Endothelial cell of umbilical vein (primary cell): ENCODE measurements around the gene KRTAP29-1. TPM values are rescaled to one million over a fixed set of nuclear protein-coding genes. Genes with fewer than 3 reads are reported as not detected.

Experiments
- BruUV-seq: library from RNA; stranded (reverse); fragments of 400-500 nt; replicated peaks from 2 replicates; lab custom pipeline; 2021; lab: Mats Ljungman, UMichigan
- CTCF ChIA-PET: fragments of 300-600, 350-600 bp; sonication (Branson Sonifier 250); formaldehyde crosslinking; loops from one replicate; lab custom pipeline; 2021; ENCODE audit warnings: antibody characterized with exemption, inconsistent platforms; lab: Charles Lee
- POLR2A ChIA-PET: fragments of 300-600, 350-600 bp; sonication (Branson Sonifier 250); formaldehyde crosslinking; loops from one replicate; lab custom pipeline; 2021; ENCODE audit warnings: antibody characterized with exemption, inconsistent platforms; lab: Charles Lee
- DNase-seq: peaks from one replicate; pipeline ENCODE4 v3.0.0-alpha.2; 2011; ENCODE audit warnings: low read depth, low spot score
- FAIRE-seq: peaks from 2 replicates; lab custom pipeline; 2011; peaks lifted over from hg19 to GRCh38; lab: Jason Lieb, UNC
- H2AFZ ChIP-seq: 2 replicates; pipeline ENCODE4 v1.6.0; 2012; ENCODE audit warnings: low read depth, low read length, control low read depth, inconsistent platforms
- H3K27ac ChIP-seq: 2 replicates; pipeline ENCODE4 v1.5.1; 2011; ENCODE audit warnings: low read depth, mild to moderate bottlenecking, control low read depth, low read length, moderate library complexity; ENCODE audit not compliant: insufficient read depth
- H3K27me3 ChIP-seq, 2 experiments: 2 replicates each; pipeline versions ENCODE4 v1.6.0 to v1.6.1; 2011; ENCODE audit warnings: low read length in 2 of 2, mixed read lengths in 1 of 2; ENCODE audit not compliant: control insufficient read depth in 2 of 2, insufficient read depth in 2 of 2
- H3K36me3 ChIP-seq, 2 experiments: 2 replicates in 1 of 2; 3 replicates in 1 of 2; pipeline ENCODE4 v1.5.1; 2011; ENCODE audit warnings: low read length in 2 of 2, mild to moderate bottlenecking in 1 of 2, moderate library complexity in 1 of 2; ENCODE audit not compliant: control insufficient read depth in 2 of 2, insufficient read depth in 2 of 2; ENCODE audit errors: extremely low read depth in 1 of 2
- H3K4me1 ChIP-seq: 3 replicates; pipeline ENCODE4 v1.5.1; 2011; ENCODE audit warnings: mild to moderate bottlenecking, low read length; ENCODE audit not compliant: control insufficient read depth, insufficient read depth; ENCODE audit errors: extremely low read depth
- H3K4me2 ChIP-seq: 2 replicates; pipeline ENCODE4 v1.6.1; 2011; ENCODE audit warnings: low read length, control low read depth, mixed read lengths; ENCODE audit not compliant: insufficient read depth
- H3K4me3 ChIP-seq, 3 experiments: fragments of 200-600 bp in 1 of 3; sonication (generic), shearing (Covaris generic) in 1 of 3; replicated peaks in 1 of 3; 2 replicates each; pipeline ENCODE4 v1.5.1; 2011 to 2016; ENCODE audit warnings: control low read depth in 3 of 3, low read length in 3 of 3, mild to moderate bottlenecking in 2 of 3, inconsistent platforms in 1 of 3, low read depth in 1 of 3, moderate library complexity in 1 of 3; ENCODE audit not compliant: insufficient read depth in 1 of 3
- H3K79me2 ChIP-seq: 2 replicates; pipeline ENCODE4 v1.6.0; 2012; ENCODE audit warnings: low read length, inconsistent platforms; ENCODE audit not compliant: control insufficient read depth, insufficient read depth
- H3K9ac ChIP-seq: replicated peaks from 2 replicates; pipeline ENCODE3; 2011; ENCODE audit warnings: low read length, control low read depth; ENCODE audit not compliant: insufficient read depth; ENCODE audit errors: extremely low read depth
- H3K9me1 ChIP-seq: replicated peaks from 3 replicates; pipeline ENCODE4 v1.6.0; 2011; ENCODE audit warnings: mild to moderate bottlenecking, low read length; ENCODE audit not compliant: control insufficient read depth, insufficient read depth; ENCODE audit errors: extremely low read depth
- H3K9me3 ChIP-seq: replicated peaks from 2 replicates; pipeline ENCODE4 v1.5.1; 2012; ENCODE audit warnings: low read length, inconsistent platforms; ENCODE audit not compliant: control insufficient read depth, insufficient read depth
- H4K20me1 ChIP-seq: replicated peaks from 2 replicates; pipeline ENCODE3; 2011; ENCODE audit warnings: mild to moderate bottlenecking, low read length; ENCODE audit not compliant: control insufficient read depth, insufficient read depth; ENCODE audit errors: extremely low read depth
- EZH2 ChIP-seq: IDR thresholded peaks from 2 replicates; pipeline ENCODE4 v1.6.1; 2012; ENCODE audit warnings: borderline replicate concordance, low read depth, mild to moderate bottlenecking, moderate library complexity, low read length, inconsistent platforms; ENCODE audit not compliant: severe bottlenecking
- FOS ChIP-seq: IDR thresholded peaks from 2 replicates; pipeline ENCODE4 v1.6.1; 2011; ENCODE audit warnings: mild to moderate bottlenecking, low read length, moderate library complexity, borderline replicate concordance; ENCODE audit not compliant: insufficient read depth
- GATA2 ChIP-seq: IDR thresholded peaks from 2 replicates; pipeline ENCODE4 v1.7.0; 2011; ENCODE audit warnings: low read depth, mild to moderate bottlenecking, moderate library complexity, mixed read lengths, low read length; ENCODE audit not compliant: insufficient read length, insufficient read depth
- JUN ChIP-seq: IDR thresholded peaks from 2 replicates; pipeline ENCODE4 v1.6.1; 2011; ENCODE audit warnings: borderline replicate concordance, low read depth; ENCODE audit not compliant: insufficient read length, insufficient read depth
- MAX ChIP-seq: IDR thresholded peaks from 2 replicates; pipeline ENCODE4 v1.6.1; 2011; ENCODE audit not compliant: insufficient read depth, insufficient read length
- MYC ChIP-seq: IDR thresholded peaks from one replicate; pipeline ENCODE4 v1.6.1; 2011; ENCODE audit warnings: mild to moderate bottlenecking, low read depth, low read length
- POLR2A ChIP-seq: IDR thresholded peaks from 2 replicates; pipeline ENCODE4 v1.6.1; 2012; ENCODE audit warnings: low read depth, mild to moderate bottlenecking, control low read depth, low read length
- POLR2AphosphoS5 ChIP-seq: IDR thresholded peaks from 2 replicates; pipeline ENCODE4 v1.6.1; 2012; ENCODE audit warnings: low read depth, mild to moderate bottlenecking, control low read depth, low read length, moderate library complexity; ENCODE audit not compliant: insufficient read depth
- dilution Hi-C: fragments of 300-500 bp; cut with MboI; formaldehyde crosslinking; loops from one replicate; pipeline ENCODE4 v1.15.0; 2019; ENCODE audit warnings: low sequenced_read_pairs; ENCODE audit not compliant: extremely low pct_ligation_motif_present
- intact Hi-C: fragments of 100-400 bp; cut with micrococcal nuclease; formaldehyde crosslinking; loops from one replicate; pipeline ENCODE4 v1.10.0; 2022
- polyA plus RNA-seq, 4 experiments: library from polyadenylated mRNA; depleted of rRNA in 3 of 4; stranded (reverse) in 3 of 4; unstranded in 1 of 4; fragments of >200 nt; gene quantifications; 2 replicates each; pipeline versions ENCODE4 v1.2.1 to v1.2.3, GENCODE V29; 2011 to 2012; ENCODE audit warnings: missing spikeins in 1 of 4
- total RNA-seq: library from RNA; stranded (reverse); gene quantifications from 2 replicates; pipeline ENCODE4 v1.2.3, GENCODE V29; 2021
- TF ChIP-seq, protein P1 (sequence below), 2 donors: IDR thresholded peaks; 1 replicate in 1 of 2; 2 replicates in 1 of 2; pipeline ENCODE4 v1.5.1; 2011; ENCODE audit warnings: low read length in 2 of 2, mild to moderate bottlenecking in 2 of 2, moderate library complexity in 2 of 2, control low read depth in 1 of 2, inconsistent platforms in 1 of 2, low read depth in 1 of 2; ENCODE audit not compliant: insufficient read depth in 1 of 2; ENCODE audit errors: extremely low read depth in 1 of 2

The KRTAP29-1 gene
- total and polyA plus RNA-seq, 2 donors (not counting 3 experiments of a cell fraction or from before 2014, with no cell fraction given) = not detected

GRCh38 chr17:41302981-41303380 is 330 bp upstream of the KRTAP29-1 start:
- no TSS peak for BruUV-seq
- intact Hi-C loops = no loop called here
- CTCF ChIA-PET = interaction anchor here (1.5 kb wide), 1 partner anchor 20 kb away, joined by 4 read pairs; no protein-coding TSS in a partner anchor
- no peaks in the 10 kb centered on the region for H3K9me3 ChIP-seq
- TF ChIP-seq MYC (no peak), JUN (no peak), POLR2AphosphoS5 (no peak), GATA2 (no peak), MAX (no peak), POLR2A (no peak), FOS (no peak), EZH2 (no peak)
- TF ChIP-seq, protein P1, sequence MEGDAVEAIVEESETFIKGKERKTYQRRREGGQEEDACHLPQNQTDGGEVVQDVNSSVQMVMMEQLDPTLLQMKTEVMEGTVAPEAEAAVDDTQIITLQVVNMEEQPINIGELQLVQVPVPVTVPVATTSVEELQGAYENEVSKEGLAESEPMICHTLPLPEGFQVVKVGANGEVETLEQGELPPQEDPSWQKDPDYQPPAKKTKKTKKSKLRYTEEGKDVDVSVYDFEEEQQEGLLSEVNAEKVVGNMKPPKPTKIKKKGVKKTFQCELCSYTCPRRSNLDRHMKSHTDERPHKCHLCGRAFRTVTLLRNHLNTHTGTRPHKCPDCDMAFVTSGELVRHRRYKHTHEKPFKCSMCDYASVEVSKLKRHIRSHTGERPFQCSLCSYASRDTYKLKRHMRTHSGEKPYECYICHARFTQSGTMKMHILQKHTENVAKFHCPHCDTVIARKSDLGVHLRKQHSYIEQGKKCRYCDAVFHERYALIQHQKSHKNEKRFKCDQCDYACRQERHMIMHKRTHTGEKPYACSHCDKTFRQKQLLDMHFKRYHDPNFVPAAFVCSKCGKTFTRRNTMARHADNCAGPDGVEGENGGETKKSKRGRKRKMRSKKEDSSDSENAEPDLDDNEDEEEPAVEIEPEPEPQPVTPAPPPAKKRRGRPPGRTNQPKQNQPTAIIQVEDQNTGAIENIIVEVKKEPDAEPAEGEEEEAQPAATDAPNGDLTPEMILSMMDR (IDR thresholded peaks at IDR 0.05; ENCODE audit: extremely low read depth in 1 of 2, insufficient read depth in 1 of 2, low read depth in 1 of 2, low read length in 2 of 2) = no peak
- FAIRE-seq (no peak), DNase-seq (no peak)
- H3K27ac ChIP-seq = no peak overlapping the region
- H3K4me2 ChIP-seq = no peak overlapping the region
- no peak overlapping the region for H3K4me3 ChIP-seq
- H3K9ac ChIP-seq = no peak overlapping the region
- H3K4me1 ChIP-seq = no peaks in the 10 kb centered on the region
- no peak overlapping the region for H2AFZ ChIP-seq
- no peaks in the 10 kb centered on the region for H3K36me3 ChIP-seq
- POLR2A ChIA-PET = no interaction called here
- no peaks in the 10 kb centered on the region for H3K9me1 ChIP-seq
- dilution Hi-C loops = no loop called here
- H3K79me2 ChIP-seq = no peaks in the 10 kb centered on the region
- no peaks in the 10 kb centered on the region for H4K20me1 ChIP-seq
- H3K27me3 ChIP-seq = no peaks in the 10 kb centered on the region
